G401 (cell line): ENCODE measurements around the gene ANO6. TPM values are rescaled to one million over a fixed set of nuclear protein-coding genes. Genes with fewer than 3 reads are reported as not detected.
"Not testable (repeated sequence)": the region's sequence is repeated elsewhere in the genome, so short reads cannot be mapped to it uniquely, and the experiment has no call there.

Experiments used
- DNase-seq: peaks from one replicate; pipeline ENCODE4 v3.0.0-alpha.2; 2015; ENCODE audit warnings: low spot score
- in situ Hi-C: cut with HindIII; loops from 2 replicates; pipeline ENCODE4 v1.10.0; 2016; ENCODE audit warnings: low sequenced_read_pairs, mixed read lengths
- total RNA-seq: library from RNA; depleted of rRNA; stranded (reverse); fragments of >200 nt; shearing (Covaris generic); gene quantifications from 2 replicates; pipeline ENCODE4 v1.2.3, GENCODE V29; 2014; rRNA removed

Gene ANO6
- 13.2 and 25.8 TPM in 2 replicates for total RNA-seq

- peak; percentile 50 for DNase-seq
- in situ Hi-C loops, result no loop called here
Measured at GRCh38 chr12:45215419-45216229, at the start of gene ANO6. TSS of gene ANO6 (plus strand) at chr12:45216095. CDS start at chr12:45216322, 227 bp downstream.

- in situ Hi-C loops, result no loop called here
- DNase-seq, result no peak
Measured at GRCh38 chr12:45168976-45169375, 46.9 kb upstream of the ANO6 start.

- in situ Hi-C loops, result no loop called here
- DNase-seq, result peak; percentile 33
Measured at GRCh38 chr12:45170456-45171042, 45.3 kb upstream of the ANO6 start.

GRCh38 chr12:45173293-45173692 is 42.6 kb upstream of the ANO6 start:
- DNase-seq, in situ Hi-C loops: not testable (repeated sequence)

GRCh38 chr12:45174595-45174994 is 41.3 kb upstream of the ANO6 start:
- in situ Hi-C loops, result no loop called here
- DNase-seq, result no peak

- in situ Hi-C loops, result no loop called here
- no peak for DNase-seq
Measured at GRCh38 chr12:45178771-45179170, 37.1 kb upstream of the ANO6 start.

- in situ Hi-C loops, result no loop called here
- no peak for DNase-seq
Measured at GRCh38 chr12:45182511-45182910, 33.4 kb upstream of the ANO6 start.

- in situ Hi-C loops, result no loop called here
- DNase-seq, result peak; percentile 6
Measured at GRCh38 chr12:45183246-45183645, 32.6 kb upstream of the ANO6 start.

GRCh38 chr12:45184147-45184963 is 31.5 kb upstream of the ANO6 start:
- in situ Hi-C loops, result no loop called here
- no peak for DNase-seq

GRCh38 chr12:45186762-45187161 is 29.1 kb upstream of the ANO6 start:
- in situ Hi-C loops, result no loop called here

GRCh38 chr12:45189766-45190403 is 26.0 kb upstream of the ANO6 start:
- no peak for DNase-seq
- in situ Hi-C loops, result no loop called here

More at GRCh38 chr12:45186762-45187161, 29.1 kb upstream of the ANO6 start:
- DNase-seq, result no peak

GRCh38 chr12:45191239-45191638 is 24.7 kb upstream of the ANO6 start:
- in situ Hi-C loops, result no loop called here
- no peak for DNase-seq

- in situ Hi-C loops, result no loop called here
- DNase-seq, result no peak
Measured at GRCh38 chr12:45192707-45193106, 23.2 kb upstream of the ANO6 start.

- in situ Hi-C loops, result no loop called here
Measured at GRCh38 chr12:45200491-45201043, 15.3 kb upstream of the ANO6 start.

GRCh38 chr12:45203767-45204166 is 12.1 kb upstream of the ANO6 start:
- in situ Hi-C loops, result no loop called here
- no peak for DNase-seq

More at GRCh38 chr12:45200491-45201043, 15.3 kb upstream of the ANO6 start:
- no peak for DNase-seq

GRCh38 chr12:45204757-45205156 is 11.1 kb upstream of the ANO6 start:
- in situ Hi-C loops, result no loop called here
- DNase-seq, result no peak

- DNase-seq, result no peak
- in situ Hi-C loops, result no loop called here
Measured at GRCh38 chr12:45205165-45205825, 10.6 kb upstream of the ANO6 start.

- in situ Hi-C loops, result no loop called here
- no peak for DNase-seq
Measured at GRCh38 chr12:45208604-45209487, 7.0 kb upstream of the ANO6 start.
